ENCODE results near the gene STX8.

STX8 gene

DNA sequence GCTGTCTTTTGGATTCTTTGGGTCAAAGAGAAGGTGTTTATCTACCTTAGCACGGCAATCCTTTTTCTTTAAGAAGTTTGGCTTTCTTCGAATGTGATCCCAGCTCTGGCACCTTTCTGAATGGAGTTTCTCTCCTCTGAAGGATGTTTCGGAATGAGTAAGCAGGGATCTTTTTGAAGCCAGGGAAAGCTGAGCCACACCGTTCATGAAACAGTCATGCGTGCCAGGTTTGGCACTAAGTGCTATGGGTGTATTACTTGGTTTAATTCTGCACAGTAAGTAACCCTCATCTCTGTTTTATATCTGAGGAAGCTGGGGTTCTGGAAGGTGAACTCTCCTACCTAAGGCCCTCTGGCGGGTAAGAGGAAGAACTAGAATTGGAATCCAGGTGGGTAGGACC lies 319.8 kb downstream of the STX8 start:
- TF ChIP-seq, protein P1, sequence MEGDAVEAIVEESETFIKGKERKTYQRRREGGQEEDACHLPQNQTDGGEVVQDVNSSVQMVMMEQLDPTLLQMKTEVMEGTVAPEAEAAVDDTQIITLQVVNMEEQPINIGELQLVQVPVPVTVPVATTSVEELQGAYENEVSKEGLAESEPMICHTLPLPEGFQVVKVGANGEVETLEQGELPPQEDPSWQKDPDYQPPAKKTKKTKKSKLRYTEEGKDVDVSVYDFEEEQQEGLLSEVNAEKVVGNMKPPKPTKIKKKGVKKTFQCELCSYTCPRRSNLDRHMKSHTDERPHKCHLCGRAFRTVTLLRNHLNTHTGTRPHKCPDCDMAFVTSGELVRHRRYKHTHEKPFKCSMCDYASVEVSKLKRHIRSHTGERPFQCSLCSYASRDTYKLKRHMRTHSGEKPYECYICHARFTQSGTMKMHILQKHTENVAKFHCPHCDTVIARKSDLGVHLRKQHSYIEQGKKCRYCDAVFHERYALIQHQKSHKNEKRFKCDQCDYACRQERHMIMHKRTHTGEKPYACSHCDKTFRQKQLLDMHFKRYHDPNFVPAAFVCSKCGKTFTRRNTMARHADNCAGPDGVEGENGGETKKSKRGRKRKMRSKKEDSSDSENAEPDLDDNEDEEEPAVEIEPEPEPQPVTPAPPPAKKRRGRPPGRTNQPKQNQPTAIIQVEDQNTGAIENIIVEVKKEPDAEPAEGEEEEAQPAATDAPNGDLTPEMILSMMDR (IDR thresholded peaks at IDR 0.05): no peak

- TF ChIP-seq, protein P1 (IDR thresholded peaks at IDR 0.05): no peak
These were observed 320.8 kb downstream of the STX8 start for GRCh38 chr17:9254841-9255240.

DNA sequence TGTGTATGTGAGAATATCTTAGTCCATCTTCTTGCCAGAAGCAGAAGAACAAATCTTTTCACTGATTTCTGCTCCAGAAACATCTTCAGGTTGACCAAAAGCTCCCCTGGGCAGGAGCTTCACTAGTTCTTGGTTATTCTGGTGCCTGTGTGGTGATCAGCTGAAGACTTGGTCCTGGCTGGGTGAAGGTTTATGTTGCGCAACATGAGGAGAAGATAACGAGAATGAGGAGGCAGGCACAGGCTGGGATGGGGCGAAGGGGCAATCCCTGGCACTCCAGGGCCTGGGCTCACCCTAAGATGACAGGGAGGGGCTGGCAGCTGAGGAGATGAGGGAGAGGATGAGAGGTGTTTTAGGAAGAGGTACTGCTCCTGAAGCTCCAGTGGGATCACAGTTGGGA lies 322.3 kb downstream of the STX8 start:
- TF ChIP-seq, protein P1 (IDR thresholded peaks at IDR 0.05): no peak

- TF ChIP-seq, protein P1 (IDR thresholded peaks at IDR 0.05): no peak
These were observed 324.3 kb downstream of the STX8 start for GRCh38 chr17:9251273-9251672.

DNA sequence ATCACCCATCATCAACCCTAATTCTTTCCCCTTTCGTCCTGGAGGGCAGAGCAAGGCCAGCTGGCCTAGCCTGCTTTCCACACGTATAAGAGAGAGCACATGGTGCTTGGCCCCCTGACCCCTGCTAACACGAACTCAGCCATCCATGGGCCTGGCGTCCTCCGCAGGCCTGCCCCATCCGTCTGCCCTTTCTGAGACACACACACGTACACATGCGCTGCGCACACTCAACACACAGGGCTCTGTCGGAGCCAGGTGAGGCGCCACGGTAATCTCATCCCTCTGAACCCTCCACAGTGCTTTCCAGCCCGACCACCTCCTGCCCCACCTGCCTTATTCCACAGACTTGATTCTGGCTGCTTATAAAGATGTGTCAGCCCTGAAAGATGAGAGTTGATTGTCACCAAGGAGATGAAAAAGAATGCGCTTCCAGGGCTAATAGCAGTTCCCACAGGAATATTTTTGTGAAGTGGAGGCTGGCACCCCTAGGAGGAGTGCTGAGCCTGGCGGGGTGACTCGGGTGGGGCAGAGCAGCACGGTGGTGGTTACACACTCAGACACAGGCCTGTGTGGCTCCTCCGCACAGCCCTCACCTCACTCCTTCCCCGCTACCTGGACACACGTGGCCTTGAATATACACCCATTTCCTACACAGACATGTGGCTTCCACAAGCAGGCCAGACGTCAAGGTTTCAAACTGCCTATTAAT lies 326.2 kb downstream of the STX8 start:
- TF ChIP-seq, protein P1 (IDR thresholded peaks at IDR 0.05): no peak

DNA sequence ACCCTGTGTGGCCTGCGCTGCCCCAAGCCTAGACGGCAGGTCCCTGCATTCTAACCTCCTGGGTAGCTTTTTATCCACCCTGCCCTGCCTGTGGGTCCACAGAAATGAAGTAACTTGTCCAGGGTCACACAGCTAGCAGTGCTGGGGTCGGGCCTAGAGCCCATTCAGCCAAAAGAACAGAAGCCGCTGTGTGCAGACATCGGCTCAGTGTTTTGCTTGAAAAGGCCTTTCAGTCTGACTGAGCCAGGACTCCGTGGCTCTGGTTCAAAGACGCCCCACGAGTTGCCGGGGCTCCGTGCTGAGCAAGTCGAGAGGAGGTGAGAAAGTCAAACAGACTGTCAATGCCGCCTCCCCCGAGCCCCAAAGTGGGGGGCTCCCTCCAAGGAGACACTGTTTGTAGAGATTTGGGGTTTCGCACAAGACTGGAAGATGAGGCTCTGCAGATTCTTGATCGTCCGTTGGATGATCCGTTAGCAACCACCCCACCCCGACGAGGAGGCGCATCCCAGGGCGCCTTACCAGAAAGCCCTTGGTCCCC lies 328.1 kb downstream of the STX8 start:
- TF ChIP-seq, protein P1 (IDR thresholded peaks at IDR 0.05): no peak

DNA sequence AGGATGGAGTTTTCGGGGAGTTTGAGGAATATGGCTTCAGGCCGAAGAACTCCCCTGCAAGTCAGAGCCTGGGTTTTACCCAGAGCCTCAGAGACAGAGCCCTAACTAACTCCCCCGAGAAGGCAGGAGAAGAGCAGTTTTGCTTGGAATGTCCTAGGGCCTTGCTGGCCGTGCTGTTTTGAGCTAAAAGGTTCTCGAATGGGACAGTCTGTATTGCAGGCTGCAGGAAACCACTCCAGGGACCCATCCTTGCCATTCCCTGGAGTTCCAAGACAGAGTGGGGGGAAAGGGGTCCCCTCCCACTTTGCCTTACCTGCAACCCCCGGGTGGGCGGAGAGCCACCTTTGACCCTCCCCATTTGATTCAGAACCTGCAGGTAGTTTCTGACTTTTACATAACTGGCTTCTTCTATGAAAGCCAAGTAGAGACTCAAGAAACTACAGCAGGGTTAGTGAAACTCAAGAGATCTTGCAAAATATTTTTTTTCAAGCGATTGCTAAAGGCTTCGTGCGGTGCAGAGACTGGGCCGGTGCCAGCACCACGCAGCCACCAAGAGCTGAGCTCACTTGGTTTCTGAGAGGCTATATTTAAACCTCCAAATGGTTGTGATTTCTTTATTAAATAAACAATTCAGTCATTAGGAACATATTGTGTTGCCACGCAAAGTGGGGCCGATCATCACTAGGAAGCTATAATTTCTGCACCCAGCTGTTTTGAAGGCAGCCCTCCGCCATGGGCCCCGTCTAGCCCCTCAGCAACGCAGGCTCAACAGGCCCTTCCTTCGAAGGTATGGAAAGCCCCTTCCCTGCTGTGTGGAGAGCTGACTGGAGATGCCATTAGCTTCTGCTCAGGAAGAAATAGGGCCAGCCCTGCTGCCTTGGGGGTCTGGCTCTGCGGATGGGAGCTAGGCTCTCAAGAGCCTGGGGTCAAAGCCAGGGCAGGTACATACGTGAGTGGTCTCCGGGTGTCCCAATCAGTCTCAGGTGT lies 331.3 kb downstream of the STX8 start:
- TF ChIP-seq, protein P1 (IDR thresholded peaks at IDR 0.05): no peak
